Central memory CD4-positive, alpha-beta T cell (primary cell): Measurements from ENCODE around the gene BDKRB2.

ENCODE experiments used
- DNase-seq: peaks from one replicate; pipeline ENCODE4 v3.0.0; 2022

Gene BDKRB2

GRCh38 chr14:96255501-96256366, 51.1 kb downstream of the BDKRB2 start, which contains the start of gene BDKRB1:
Gene BDKRB1, plus strand, starts transcription at chr14:96256210. Its CDS starts 7,473 bp downstream, at chr14:96263683.
- DNase-seq, result no peak

- DNase-seq, result no peak
These were observed 51.8 kb downstream of the BDKRB2 start for GRCh38 chr14:96256407-96256806.

- DNase-seq, result no peak
These were observed 52.4 kb downstream of the BDKRB2 start for GRCh38 chr14:96257056-96257455.

- no peak for DNase-seq
These were observed 53.3 kb downstream of the BDKRB2 start for GRCh38 chr14:96257900-96258299.

- DNase-seq, result no peak
These were observed 55.7 kb downstream of the BDKRB2 start for GRCh38 chr14:96260341-96260821.

GRCh38 chr14:96261053-96261452, 56.4 kb downstream of the BDKRB2 start:
- no peak for DNase-seq

- DNase-seq, result no peak
These were observed 57.4 kb downstream of the BDKRB2 start for GRCh38 chr14:96261772-96262655.

- no peak for DNase-seq
These were observed 58.9 kb downstream of the BDKRB2 start for GRCh38 chr14:96263347-96264199.

- DNase-seq, result no peak
These were observed 59.5 kb downstream of the BDKRB2 start for GRCh38 chr14:96264200-96264553.

- DNase-seq, result no peak
These were observed 60.2 kb downstream of the BDKRB2 start for GRCh38 chr14:96264853-96265252.

- DNase-seq, result no peak
These were observed 60.9 kb downstream of the BDKRB2 start for GRCh38 chr14:96265383-96266095.

- DNase-seq, result no peak
These were observed 62.7 kb downstream of the BDKRB2 start for GRCh38 chr14:96267336-96267735.

GRCh38 chr14:96267916-96268315, 63.3 kb downstream of the BDKRB2 start:
- DNase-seq, result no peak

GRCh38 chr14:96268431-96269358, 64.1 kb downstream of the BDKRB2 start:
- no peak for DNase-seq

GRCh38 chr14:96269359-96269710, 64.7 kb downstream of the BDKRB2 start:
- DNase-seq, result no peak

- no peak for DNase-seq
These were observed 66.2 kb downstream of the BDKRB2 start for GRCh38 chr14:96270565-96271420.

- no peak for DNase-seq
These were observed 66.8 kb downstream of the BDKRB2 start for GRCh38 chr14:96271421-96271762.

- no peak for DNase-seq
These were observed 68.3 kb downstream of the BDKRB2 start for GRCh38 chr14:96272777-96273473.

GRCh38 chr14:96273629-96274028, 69.0 kb downstream of the BDKRB2 start:
- DNase-seq, result no peak
